Measurements from ENCODE around the gene HORMAD2. TPM values are rescaled to one million over a fixed set of nuclear protein-coding genes. Genes with fewer than 3 reads are reported as not detected.
"Not testable (repeated sequence)": the region's sequence is repeated elsewhere in the genome, so short reads cannot be mapped to it uniquely, and the experiment has no call there.

Gene HORMAD2
- total RNA-seq, 1 donor from 2014 or later = 0.16 TPM

DNA sequence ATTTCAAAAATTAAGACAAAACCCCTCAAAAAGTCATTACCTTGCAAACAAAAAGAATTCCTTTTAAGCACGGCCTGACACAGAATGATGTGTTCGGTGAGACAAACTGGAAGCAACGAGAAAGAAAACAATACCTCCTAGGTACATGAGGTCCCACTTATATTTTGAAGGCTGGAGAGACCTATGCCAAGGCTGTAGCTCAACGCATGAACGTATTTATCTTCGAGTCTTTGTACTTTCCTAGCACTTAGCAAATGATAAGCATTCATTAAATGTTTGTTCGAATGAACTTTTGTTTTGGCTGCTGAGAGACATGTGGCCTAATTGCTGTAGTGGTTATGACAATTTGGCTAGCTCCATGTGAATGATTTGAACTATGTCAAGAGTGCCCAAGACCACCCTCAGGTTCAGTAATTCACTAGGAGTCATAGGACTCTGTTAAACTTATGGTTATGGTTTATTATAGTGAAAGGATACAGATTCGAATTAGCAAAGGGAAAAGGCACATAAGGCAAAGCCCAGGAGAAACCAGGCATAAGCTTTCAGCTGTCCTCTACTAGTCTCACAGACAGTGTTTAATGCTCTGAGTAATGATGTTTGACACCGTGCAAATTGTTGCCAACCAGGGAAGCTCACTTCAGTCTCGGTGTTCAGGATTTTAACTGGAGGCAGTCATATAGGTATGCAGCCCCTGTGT, 26.0 kb upstream of the HORMAD2 start:
- no peak for DNase-seq (ENCODE audit: low spot score)
- intact Hi-C loops (cut with DNase I) = no loop called here

DNA sequence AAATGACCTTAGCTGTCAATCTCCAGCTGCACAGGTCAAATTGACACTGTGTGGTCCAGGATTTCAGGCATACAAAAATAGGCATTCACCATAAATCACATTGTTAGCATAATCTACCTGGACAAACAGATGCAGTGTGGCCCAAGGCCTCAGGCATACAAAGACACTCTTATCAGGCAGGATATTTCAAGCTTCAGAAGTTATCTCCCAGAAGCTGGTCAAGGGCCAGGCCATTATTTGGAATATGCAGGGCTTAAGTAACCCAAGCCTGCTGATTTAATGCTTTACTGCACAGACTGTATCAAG, 25.5 kb upstream of the HORMAD2 start:
- DNase-seq (ENCODE audit: low spot score) = no peak
- intact Hi-C loops (cut with DNase I) = no loop called here

DNA sequence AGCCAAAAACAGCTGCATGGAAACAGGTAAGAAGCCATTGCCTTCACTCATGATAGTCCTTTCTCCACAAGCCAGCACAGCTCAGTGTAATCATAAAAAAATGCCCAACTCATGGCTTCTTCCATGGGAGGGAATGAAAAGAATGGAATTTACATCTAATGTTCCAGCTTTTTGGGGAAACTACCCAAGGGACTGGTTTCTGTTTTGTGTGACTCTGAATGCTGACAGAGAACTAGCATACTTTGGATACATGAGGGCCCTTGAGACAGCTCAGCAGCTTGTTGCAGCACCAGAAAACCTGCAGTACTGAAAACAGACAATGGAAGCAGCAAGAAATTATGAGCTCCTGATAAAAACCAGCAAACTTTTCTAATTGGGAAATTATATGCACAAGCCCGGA, 24.2 kb upstream of the HORMAD2 start:
- intact Hi-C loops (cut with DNase I) = no loop called here
- DNase-seq (ENCODE audit: low spot score) = no peak

DNA sequence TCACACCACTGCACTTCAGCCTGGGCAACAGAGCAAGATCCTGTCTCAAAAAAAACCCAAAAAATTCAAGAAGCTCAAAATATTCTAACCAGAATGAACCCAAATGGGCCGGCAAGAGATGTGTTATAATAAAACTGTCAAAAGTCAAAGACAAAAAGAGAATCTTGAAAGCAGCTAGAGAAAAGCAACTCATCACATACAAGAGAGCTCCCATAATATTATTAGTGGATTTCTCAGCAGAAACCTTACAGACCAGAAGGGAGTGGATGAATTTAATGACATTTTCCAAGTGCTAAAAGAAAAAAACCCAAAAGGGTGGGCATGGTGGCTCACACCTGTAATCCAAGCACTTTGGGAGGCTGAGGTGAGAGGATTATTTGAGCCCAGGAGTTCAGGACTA, 22.9 kb upstream of the HORMAD2 start:
- DNase-seq (ENCODE audit: low spot score) = no peak
- intact Hi-C loops (cut with DNase I) = no loop called here

DNA sequence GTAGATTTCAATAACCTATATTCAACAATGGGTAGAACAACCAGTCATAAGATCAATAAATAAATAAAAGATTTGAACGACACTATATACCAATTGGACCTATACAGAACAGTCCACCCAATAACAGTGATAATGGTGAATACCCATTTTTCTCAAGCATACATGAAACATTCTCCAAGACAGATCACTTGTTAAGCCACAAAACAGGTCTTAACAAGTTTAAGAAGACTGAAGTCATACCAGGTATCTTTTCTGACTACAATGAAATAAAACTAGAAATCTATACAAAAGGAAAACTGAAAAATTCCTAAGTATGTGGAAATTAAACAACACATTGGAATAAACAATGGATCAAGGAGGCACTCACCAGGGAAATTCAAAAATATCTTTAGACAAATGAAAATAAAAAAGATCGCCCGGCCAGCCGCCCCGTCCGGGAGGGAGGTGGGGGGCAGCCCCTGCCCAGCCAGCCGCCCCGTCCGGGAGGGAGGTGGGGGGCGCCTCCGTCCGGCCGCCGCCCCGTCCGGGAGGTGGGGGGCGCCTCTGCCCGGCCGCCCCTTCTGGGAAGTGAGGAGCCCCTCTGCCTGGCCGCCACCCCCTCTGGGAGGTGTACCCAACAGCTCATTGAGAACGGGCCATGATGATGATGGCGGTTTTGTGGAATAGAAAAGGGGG, 20.8 kb upstream of the HORMAD2 start:
- DNase-seq (ENCODE audit: low spot score); intact Hi-C loops (cut with DNase I): not testable (repeated sequence)

DNA sequence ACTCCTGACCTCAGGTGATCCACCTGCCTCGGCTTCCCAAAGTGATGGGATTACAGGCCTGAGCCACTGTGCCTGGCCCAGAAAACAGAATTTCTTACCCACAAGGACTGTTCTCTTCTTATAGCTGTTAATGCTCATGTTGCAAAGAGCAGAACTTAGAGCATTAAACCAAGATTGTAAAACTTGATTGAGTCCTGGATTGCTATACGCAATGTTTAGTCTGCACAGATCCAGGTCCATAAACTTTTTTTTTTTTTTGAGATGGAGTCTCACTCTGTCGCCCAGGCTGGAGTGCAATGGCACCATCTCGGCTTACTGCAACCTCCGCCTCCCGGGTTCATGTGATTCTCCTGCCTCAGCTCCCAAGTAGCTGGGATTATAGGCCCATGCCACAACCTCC, 19.2 kb upstream of the HORMAD2 start:
- intact Hi-C loops (cut with DNase I); DNase-seq (ENCODE audit: low spot score): not testable (repeated sequence)

DNA sequence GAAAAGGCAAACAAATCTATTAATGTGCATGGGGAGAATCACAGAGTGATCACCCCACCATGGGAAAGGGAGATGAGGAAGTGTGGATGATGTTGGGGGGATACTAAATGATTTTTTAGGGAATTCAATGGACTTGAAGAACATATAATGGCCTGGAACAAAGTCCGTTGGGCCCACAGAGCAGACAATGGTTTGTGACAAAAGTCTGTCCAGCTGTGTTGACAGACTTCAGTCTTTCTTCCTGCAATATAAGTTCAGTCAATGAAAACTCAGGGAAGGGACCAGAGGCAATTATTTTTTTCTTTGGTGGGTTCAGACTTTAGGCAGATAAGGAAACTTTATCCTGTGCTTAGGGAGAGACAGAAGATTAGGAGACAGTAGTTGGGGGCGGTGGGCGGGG, 18.0 kb upstream of the HORMAD2 start:
- intact Hi-C loops (cut with DNase I) = no loop called here
- DNase-seq (ENCODE audit: low spot score) = no peak

DNA sequence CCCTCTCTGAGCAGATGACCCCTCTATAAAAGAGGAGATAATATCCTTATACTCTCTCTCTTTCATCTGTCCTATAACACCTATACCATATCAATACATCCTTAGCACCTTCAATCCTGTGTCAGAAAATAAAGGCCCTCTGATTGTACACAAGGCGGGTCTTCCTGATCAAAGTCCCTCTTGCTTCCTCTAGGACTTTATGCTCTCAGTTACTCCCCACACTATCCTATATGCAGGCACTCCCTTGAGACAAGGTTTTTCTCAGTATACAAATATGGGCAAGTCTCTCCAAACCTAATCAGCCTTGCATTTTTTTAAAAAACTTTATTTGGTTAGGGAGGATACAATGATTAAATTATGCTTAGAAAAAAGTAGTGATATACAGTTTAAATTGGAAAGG, 17.3 kb upstream of the HORMAD2 start:
- DNase-seq (ENCODE audit: low spot score) = no peak
- intact Hi-C loops (cut with DNase I) = no loop called here

DNA sequence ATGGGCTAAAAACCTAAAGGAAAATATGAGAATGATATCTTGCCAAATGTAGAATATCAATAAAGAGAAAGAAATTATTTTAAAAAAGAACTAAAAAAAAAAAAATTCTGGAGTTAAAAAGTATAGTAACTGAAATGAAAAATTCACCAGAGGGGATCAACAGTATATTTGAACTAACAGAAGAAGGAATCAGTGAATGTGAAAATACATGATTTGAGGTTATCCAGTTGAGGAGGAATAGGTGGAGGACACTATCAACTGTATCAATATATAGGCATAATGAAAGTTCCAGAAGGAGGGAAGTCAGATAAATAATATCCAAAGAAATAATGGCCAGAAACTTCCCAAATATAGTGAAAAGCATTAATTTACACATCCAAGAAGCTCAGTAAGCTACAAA, 16.1 kb upstream of the HORMAD2 start:
- no peak for DNase-seq (ENCODE audit: low spot score)
- intact Hi-C loops (cut with DNase I) = no loop called here

DNA sequence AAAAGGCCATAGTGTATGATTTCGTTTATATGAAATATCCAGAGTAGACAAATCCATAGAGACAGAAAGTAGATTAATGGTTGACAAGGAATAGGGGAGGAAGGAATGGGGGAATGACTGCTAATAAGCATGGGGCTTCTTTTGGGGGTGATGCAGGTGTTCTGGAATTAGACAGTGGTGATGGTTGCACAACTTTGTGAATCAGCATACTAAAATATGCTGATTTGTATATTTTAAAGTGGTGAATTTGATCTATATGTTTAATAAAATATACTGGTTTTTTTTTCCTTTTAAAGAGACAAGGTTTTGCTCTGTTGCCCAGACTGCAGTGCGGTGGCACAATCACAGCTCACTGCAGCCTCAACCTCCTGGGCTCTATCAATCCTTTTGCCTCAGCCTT, 6.5 kb upstream of the HORMAD2 start:
- intact Hi-C loops (cut with DNase I) = no loop called here

DNA sequence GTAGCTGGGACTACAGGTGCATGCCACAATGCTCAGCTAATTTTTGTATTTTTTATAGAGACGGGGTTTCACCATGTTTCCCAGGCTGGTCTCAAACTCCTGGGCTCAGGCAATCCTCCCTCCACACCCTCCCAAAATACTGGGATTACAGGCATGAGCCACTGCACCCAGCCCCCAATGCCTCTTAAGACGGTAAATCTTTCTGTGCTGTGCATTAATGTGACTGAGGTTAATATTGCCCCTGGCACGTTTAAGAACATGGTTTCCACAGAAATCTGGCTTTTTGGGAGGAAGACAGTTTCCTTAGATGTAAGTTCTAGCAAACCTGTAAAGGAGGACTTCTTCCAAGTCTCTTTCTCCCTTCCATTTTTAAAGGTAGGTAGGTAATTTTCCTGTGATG, 6.1 kb upstream of the HORMAD2 start:
- intact Hi-C loops (cut with DNase I) = no loop called here
- DNase-seq (ENCODE audit: low spot score) = no peak

More for the DNA sequence above, 6.5 kb upstream of the HORMAD2 start:
- DNase-seq (ENCODE audit: low spot score) = no peak

DNA sequence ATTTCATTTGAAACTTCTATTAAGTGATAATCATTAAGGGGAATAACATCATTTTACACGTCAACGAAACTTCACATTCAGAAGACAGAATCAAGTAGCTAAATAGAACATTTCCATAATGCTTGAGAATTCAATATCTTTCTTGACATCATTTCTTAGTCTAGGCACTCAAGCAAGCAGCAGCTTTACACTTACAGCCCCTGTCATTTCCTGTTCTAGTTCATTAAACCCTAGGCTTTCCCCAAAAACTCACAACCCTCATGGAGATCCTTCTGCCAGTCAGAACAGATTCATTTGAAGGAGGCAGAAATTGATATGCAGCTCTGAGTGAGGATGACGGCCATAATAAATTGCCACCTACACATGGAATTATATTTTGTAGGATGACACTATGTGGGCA, 5.3 kb upstream of the HORMAD2 start:
- no peak for DNase-seq (ENCODE audit: low spot score)
- intact Hi-C loops (cut with DNase I) = no loop called here

DNA sequence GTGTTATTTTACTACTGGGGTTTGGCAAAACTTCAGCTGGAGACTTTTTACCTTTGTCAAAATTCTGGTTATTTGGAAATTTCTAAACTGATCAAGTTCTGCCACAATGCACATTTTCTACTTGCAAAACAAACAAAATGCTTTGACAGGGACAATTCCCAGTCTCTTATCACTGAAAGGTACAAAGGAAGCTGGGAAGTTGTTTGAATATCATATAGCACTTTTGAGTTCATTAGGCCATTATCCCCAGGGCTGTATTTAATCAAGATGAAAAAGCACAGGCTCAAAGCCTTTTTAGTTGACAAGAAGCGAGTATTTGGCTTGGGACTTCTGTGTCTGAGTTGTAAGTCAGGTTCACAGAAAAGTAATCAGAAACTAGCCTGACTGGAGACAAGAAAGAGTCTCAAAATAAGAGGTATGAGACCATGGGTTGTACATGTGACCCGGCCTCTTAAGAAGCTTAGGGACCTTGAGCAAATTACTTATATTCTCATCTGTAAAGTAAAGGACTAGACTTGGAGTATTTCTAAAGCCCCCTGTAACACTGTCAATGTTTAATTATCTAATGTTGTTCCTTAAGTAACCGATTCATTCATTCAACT, 2.9 kb upstream of the HORMAD2 start:
- intact Hi-C loops (cut with DNase I) = no loop called here

DNA sequence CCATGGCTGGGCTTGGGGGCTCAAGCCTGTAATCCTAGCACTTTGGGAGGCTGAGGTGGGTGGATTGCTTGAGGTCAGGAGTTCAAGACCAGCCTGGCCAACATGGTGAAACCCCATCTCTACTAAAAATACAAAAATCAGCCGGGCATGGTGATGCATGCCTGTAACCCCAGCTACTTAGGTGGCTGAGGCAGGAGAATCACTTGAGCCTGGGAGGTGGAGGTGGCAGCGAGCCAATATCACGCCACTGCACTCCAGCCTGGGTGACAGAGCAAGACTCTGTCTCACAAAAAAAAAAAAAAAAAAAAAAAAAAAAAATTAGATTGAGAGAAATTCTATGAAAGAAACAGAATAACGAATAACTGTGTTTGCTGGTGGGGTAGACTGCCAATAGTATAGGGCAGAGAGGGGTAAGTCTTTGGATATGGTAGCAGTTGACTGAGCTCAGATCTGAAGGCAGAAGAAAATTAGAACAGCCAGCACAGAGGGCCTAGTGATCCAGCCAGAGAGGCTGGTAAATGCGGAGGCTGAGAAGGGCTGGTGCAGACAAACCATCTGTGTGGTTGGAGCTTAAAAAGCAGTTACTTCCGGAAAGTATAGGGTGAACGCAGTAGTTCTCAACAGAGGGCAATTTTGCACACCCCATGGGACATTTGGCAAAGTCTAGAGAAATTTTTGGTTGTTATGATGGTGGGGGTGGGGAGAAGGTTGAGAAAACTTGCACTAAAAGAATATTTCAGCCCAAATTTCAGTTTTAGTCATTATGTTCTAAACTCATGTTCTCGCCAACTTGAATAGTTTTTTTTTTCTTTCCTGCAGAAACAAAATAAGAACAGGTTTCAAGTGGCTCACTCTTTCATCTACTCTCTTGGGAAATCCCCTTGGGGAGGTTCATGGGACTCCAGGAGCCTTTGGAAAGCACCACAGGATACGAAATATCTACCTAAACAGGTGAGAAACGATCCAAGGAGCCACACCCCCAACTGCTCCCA, 1.6 kb upstream of the HORMAD2 start:
- intact Hi-C loops (cut with DNase I) = no loop called here
- no peak for DNase-seq (ENCODE audit: low spot score)

More for the DNA sequence above, 2.9 kb upstream of the HORMAD2 start:
- DNase-seq (ENCODE audit: low spot score) = no peak

DNA sequence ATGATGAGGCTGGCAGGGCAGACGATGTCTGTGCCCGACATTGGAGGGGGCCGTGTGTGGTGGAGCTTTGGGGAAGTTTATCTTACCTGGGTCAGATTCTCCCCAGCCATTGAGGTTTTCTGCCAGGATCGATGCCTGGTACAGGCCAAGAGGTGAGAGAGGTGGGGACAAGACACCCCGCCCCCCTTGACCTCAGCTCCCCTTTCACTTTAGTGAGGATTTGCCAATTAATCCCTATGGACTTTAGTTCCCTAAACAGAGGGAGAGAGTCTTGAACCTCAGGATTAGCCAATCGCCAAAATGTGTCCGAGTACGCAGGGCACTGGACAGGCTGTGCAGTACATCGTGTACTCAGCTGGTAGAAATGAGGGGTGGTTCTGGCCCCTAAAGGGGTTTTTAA, 541 bp downstream of the HORMAD2 start:
- intact Hi-C loops (cut with DNase I) = no loop called here
- DNase-seq (ENCODE audit: low spot score) = no peak

DNA sequence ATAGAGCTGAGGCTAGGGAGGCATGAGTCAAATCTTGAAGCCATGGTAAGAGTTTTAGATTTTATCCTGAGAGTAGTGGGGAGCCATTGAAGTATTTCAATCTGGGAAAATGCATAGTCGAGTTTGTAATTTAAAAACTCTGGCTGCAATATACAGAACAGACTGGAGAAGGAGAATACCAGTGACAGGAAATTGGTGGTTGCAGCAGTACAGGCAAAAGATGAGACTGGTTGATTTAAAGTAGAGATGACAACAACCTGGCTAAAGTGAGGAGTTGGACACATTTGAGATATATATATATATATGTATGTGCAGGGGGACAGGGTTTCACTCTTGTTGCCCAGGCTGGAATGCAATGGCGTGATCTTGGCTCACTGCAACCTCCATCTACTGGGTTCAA, 6.2 kb downstream of the HORMAD2 start:
- no peak for DNase-seq (ENCODE audit: low spot score)
- intact Hi-C loops (cut with DNase I) = loop anchor here (5.0 kb wide), 1 partner anchor 394 kb away; no protein-coding TSS in a partner anchor

DNA sequence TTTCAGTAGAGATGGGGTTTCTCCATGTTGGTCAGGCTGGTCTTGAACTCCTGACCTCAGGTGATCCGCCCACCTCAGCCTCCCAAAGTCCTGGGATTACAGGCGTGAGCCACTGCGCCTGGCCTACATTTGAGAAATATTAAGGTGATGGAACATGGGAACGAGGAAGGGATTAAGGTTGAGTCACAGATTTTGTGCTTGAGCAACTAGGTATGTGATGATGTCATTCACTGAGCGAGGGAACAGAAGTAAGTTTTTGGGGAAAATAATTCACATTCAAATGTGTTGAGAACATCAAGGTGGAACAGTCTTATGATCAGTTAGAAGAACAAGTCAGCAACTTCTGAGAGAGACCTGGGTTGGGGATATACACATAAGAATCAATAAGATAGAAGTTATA, 6.8 kb downstream of the HORMAD2 start:
- intact Hi-C loops (cut with DNase I) = loop anchor here (5.0 kb wide), 1 partner anchor 395 kb away; no protein-coding TSS in a partner anchor
- not testable (repeated sequence) for DNase-seq (ENCODE audit: low spot score)

DNA sequence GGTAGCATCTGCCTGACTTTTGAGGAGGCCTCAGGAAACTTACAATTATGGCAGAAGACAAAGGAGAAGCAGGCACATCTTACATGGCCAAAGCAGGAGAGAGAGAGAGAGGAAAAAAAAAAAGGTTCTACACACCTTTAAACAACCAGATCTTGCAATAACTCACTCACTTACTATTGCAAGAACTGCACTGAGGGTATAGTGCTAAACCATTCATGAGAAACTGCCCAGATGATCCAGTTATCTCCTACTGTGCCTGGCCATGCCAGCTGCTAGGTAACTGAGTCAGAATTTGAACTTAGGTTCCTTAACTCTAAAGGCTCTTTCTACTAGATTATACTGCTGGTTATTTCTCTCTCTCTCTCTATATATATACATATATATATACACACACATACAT, 7.3 kb downstream of the HORMAD2 start:
- intact Hi-C loops (cut with DNase I) = loop anchor here (5.0 kb wide), 1 partner anchor 395 kb away; no protein-coding TSS in a partner anchor

DNA sequence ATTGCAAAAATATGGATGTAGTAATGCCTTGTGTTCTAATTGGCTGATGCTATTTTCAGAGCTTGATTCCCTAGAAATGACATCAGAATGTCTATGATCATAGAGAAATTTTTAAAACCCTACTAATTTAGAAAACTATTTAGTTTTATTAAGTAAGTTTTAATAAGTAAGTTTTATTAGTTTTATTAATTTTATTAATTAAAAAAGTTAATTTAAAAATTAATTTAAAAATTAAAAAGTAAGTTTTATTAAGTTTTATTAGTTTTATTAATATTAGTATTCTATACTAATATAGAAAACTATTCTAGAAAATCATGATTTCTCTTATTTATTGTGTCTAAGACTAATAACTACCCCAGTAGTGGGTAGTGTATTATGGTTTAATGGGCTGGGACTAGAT, 8.2 kb downstream of the HORMAD2 start:
- no peak for DNase-seq (ENCODE audit: low spot score)
- intact Hi-C loops (cut with DNase I) = loop anchor here (5.0 kb wide), 1 partner anchor 396 kb away; no protein-coding TSS in a partner anchor

More for the DNA sequence above, 7.3 kb downstream of the HORMAD2 start:
- no peak for DNase-seq (ENCODE audit: low spot score)

DNA sequence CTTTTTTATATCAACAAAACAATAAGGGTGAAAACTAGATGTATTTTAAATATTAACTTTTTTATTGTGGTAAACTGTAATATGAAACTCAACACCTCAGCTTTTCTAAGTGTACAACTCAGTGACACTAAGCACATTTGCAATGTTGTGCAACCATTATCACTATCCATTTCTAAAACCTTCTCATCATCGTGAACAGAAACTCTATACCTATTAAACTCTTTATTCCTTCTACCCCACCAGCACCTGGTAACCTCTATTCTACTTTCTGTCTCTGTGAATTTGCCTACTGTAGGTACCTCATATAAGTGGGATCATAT, 9.4 kb downstream of the HORMAD2 start:
- intact Hi-C loops (cut with DNase I) = loop anchor here (5.0 kb wide), 1 partner anchor 397 kb away; no protein-coding TSS in a partner anchor
- no peak for DNase-seq (ENCODE audit: low spot score)

Measured in cardiac septum (tissue), 1 donor.